Spinal cord (tissue), 10 donors: Measurements from ENCODE around the gene GNB5. TPM values are rescaled to one million over a fixed set of nuclear protein-coding genes. Genes with fewer than 3 reads are reported as not detected.
"Not testable (repeated sequence)": the region's sequence is repeated elsewhere in the genome, so short reads cannot be mapped to it uniquely, and the experiment has no call there.

ENCODE experiments used
- DNase-seq, 6 donors: peaks; one replicate each; pipeline versions ENCODE4 v3.0.0 to v3.0.0-alpha.2; 2013 to 2015; ENCODE audit warnings: low spot score in 6 of 6, low read depth in 4 of 6
- H3K27ac ChIP-seq: one replicate; pipeline ENCODE4 v1.5.1; 2013; ENCODE audit warnings: low read depth, low read length, control low read depth
- H3K27me3 ChIP-seq: one replicate; pipeline ENCODE4 v1.6.1; 2013; ENCODE audit warnings: low read length; ENCODE audit not compliant: control insufficient read depth, insufficient read depth
- H3K36me3 ChIP-seq: one replicate; pipeline ENCODE4 v1.6.1; 2013; ENCODE audit warnings: low read length; ENCODE audit not compliant: control insufficient read depth, insufficient read depth
- H3K4me1 ChIP-seq: one replicate; pipeline ENCODE4 v1.6.1; 2013; ENCODE audit warnings: low read length; ENCODE audit not compliant: control insufficient read depth, insufficient read depth
- H3K4me3 ChIP-seq: one replicate; pipeline ENCODE4 v1.5.1; 2013; ENCODE audit warnings: low read depth, low read length, control low read depth
- H3K9me3 ChIP-seq: one replicate; pipeline ENCODE4 v1.6.1; 2013; ENCODE audit warnings: low read length; ENCODE audit not compliant: control insufficient read depth, insufficient read depth
- WGBS: methylation state at CpG from one replicate; pipeline ENCODE4 v1.1.5; 2013; ENCODE audit warnings: missing lambda C conversion rate; ENCODE audit not compliant: insufficient coverage; 5-methylcytosine and 5-hydroxymethylcytosine counted together
- polyA plus RNA-seq, 2 donors: library from polyadenylated mRNA; unstranded; fragments of 120-200 nt; gene quantifications; one replicate each; pipeline ENCODE4 v1.2.1, GENCODE V29; 2013; ENCODE audit not compliant: insufficient read length in 2 of 2
- total RNA-seq, 2 donors: library from RNA; depleted of rRNA in 1 of 2; stranded (reverse); fragments of 120-200 nt in 1 of 2; fragments of >200 nt in 1 of 2; gene quantifications; one replicate each; pipeline versions ENCODE4 v1.2.3 to v1.2.4, GENCODE V29; 2013 to 2014
- donor health status: healthy.

GNB5 gene
- total and polyA plus RNA-seq, 4 donors, result 28.0 to 57.2 (median 54.6) TPM

- Histone ChIP-seq H3K9me3 (no peaks in the 10 kb centered on the region), H3K4me1 (no peaks in the 10 kb centered on the region), H3K27me3 (no peaks in the 10 kb centered on the region), H3K4me3 (no peak overlapping the region), H3K27ac (no peak overlapping the region), H3K36me3 (no peaks in the 10 kb centered on the region)
- WGBS, result 71% methylated on average over 6 of the region's 6 CpGs
- peak in 1 of 6 donors; percentile 35 for DNase-seq
Observed at GRCh38 chr15:52100807-52101442, 90.3 kb downstream of the GNB5 start.

GRCh38 chr15:52099651-52100272 lies 91.4 kb downstream of the GNB5 start:
- WGBS, result 92% methylated on average over 11 of the region's 15 CpGs
- no peaks in the 10 kb centered on the region for H3K27me3 ChIP-seq
- H3K9me3 ChIP-seq, result no peaks in the 10 kb centered on the region
- H3K4me3 ChIP-seq, result no peak overlapping the region
- no peak for DNase-seq
- H3K27ac ChIP-seq, result no peak overlapping the region
- H3K4me1 ChIP-seq, result no peaks in the 10 kb centered on the region
- H3K36me3 ChIP-seq, result no peaks in the 10 kb centered on the region

GRCh38 chr15:52098323-52098722 lies 92.9 kb downstream of the GNB5 start:
- no peak for DNase-seq
- Histone ChIP-seq H3K9me3 (no peaks in the 10 kb centered on the region), H3K4me1 (no peaks in the 10 kb centered on the region), H3K36me3 (no peaks in the 10 kb centered on the region), H3K27me3 (no peaks in the 10 kb centered on the region), H3K4me3 (no peak overlapping the region), H3K27ac (no peak overlapping the region)
- no CpG with 5 or more reads among the region's 2 CpGs for WGBS

DNA sequence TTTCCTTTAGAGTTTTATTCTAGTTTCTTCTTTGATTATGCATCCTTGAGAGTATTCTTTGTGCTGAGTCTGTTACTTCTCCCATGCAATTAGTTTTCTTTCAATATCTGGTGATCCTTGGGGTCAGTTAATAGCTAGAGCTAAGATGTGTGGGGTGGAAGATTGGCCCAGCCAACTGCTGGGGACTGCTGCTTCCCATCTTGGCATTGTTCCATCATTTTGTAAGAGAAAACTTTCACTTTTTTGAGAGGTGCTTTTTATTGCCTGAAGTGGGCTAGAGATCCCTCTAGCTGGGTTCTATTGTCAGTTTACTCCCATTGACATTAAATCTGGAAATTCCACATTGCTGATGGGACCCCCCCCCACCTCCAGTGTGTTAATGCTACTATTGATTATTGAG lies 94.0 kb downstream of the GNB5 start:
- H3K4me3 ChIP-seq, result no peak overlapping the region
- H3K36me3 ChIP-seq, result no peaks in the 10 kb centered on the region
- no peaks in the 10 kb centered on the region for H3K27me3 ChIP-seq
- no peak for DNase-seq
- no peak overlapping the region for H3K27ac ChIP-seq
- H3K4me1 ChIP-seq, result no peaks in the 10 kb centered on the region
- H3K9me3 ChIP-seq, result no peaks in the 10 kb centered on the region

GRCh38 chr15:52096536-52096935 lies 94.7 kb downstream of the GNB5 start:
- not testable (repeated sequence) for H3K27ac ChIP-seq, DNase-seq, H3K4me3 ChIP-seq, H3K9me3 ChIP-seq, H3K27me3 ChIP-seq, H3K4me1 ChIP-seq, H3K36me3 ChIP-seq
- whole genome bisulfite sequencing, result no CpG with 5 or more reads among the region's 9 CpGs

GRCh38 chr15:52095597-52096262 lies 95.5 kb downstream of the GNB5 start:
- Histone ChIP-seq H3K36me3 (no peaks in the 10 kb centered on the region), H3K9me3 (no peaks in the 10 kb centered on the region), H3K4me3 (no peak overlapping the region), H3K27me3 (no peaks in the 10 kb centered on the region), H3K27ac (no peak overlapping the region), H3K4me1 (no peaks in the 10 kb centered on the region)
- WGBS, result no CpG with 5 or more reads among the region's 4 CpGs
- no peak for DNase-seq

GRCh38 chr15:52094811-52095584 lies 96.2 kb downstream of the GNB5 start:
- Histone ChIP-seq H3K9me3 (no peaks in the 10 kb centered on the region), H3K4me3 (no peak overlapping the region), H3K36me3 (no peaks in the 10 kb centered on the region), H3K27ac (no peak overlapping the region), H3K27me3 (no peaks in the 10 kb centered on the region), H3K4me1 (no peaks in the 10 kb centered on the region)
- no peak for DNase-seq
- 92% methylated on average over 10 of the region's 12 CpGs for WGBS

GRCh38 chr15:52093539-52094510 lies 97.4 kb downstream of the GNB5 start:
- Histone ChIP-seq H3K27me3 (no peaks in the 10 kb centered on the region), H3K9me3 (no peaks in the 10 kb centered on the region), H3K27ac (no peak overlapping the region), H3K4me3 (no peak overlapping the region), H3K36me3 (no peaks in the 10 kb centered on the region), H3K4me1 (no peaks in the 10 kb centered on the region)
- WGBS, result 86% methylated on average over 10 of the region's 12 CpGs
- DNase-seq, result no peak

- WGBS, result 80% methylated on average over 2 of the region's 4 CpGs
Observed at GRCh38 chr15:52093167-52093538, 98.0 kb downstream of the GNB5 start.

More at GRCh38 chr15:52093167-52093538, 98.0 kb downstream of the GNB5 start:
- Histone ChIP-seq H3K9me3 (no peaks in the 10 kb centered on the region), H3K4me3 (no peak overlapping the region), H3K36me3 (no peaks in the 10 kb centered on the region), H3K4me1 (no peaks in the 10 kb centered on the region), H3K27me3 (no peaks in the 10 kb centered on the region), H3K27ac (no peak overlapping the region)
- no peak for DNase-seq
